ENCODE results near the gene ST6GALNAC1.

The ST6GALNAC1 gene

GRCh38 chr17:76677406-76677805 lies 33.8 kb upstream of the ST6GALNAC1 start:
- Histone ChIP-seq H3F3A (ENCODE audit: insufficient read depth, low read length) (no peaks in the 10 kb centered on the region), H3K9ac (ENCODE audit: low read length) (no peak overlapping the region), H3K27ac (ENCODE audit: low read depth, low read length, poor library complexity, severe bottlenecking) (no peak overlapping the region), H3K4me3 (ENCODE audit: low read depth, low read length, poor library complexity, severe bottlenecking) (no peak overlapping the region), H4K20me1 (ENCODE audit: insufficient read depth, low read length) (no peaks in the 10 kb centered on the region), H3K4me1 (ENCODE audit: insufficient read depth, low read length, severe bottlenecking) (peaks cover 18% of the 10 kb centered on the region), H2AFZ (ENCODE audit: low read length) (no peak overlapping the region), H3K4me2 (ENCODE audit: low read length) (no peak overlapping the region), H3K36me3 (ENCODE audit: insufficient read depth, low read length) (no peaks in the 10 kb centered on the region), H3K9me3 (ENCODE audit: low read length) (no peaks in the 10 kb centered on the region), H3K9me2 (ENCODE audit: low read depth, low read length) (no peaks in the 10 kb centered on the region), H3K27me3 (ENCODE audit: insufficient read depth, low read length) (peaks cover 1% of the 10 kb centered on the region; the same call in 1 of the 2 replicates), H3K79me2 (ENCODE audit: insufficient read depth, low read length) (no peaks in the 10 kb centered on the region)
- TF ChIP-seq, protein P1, sequence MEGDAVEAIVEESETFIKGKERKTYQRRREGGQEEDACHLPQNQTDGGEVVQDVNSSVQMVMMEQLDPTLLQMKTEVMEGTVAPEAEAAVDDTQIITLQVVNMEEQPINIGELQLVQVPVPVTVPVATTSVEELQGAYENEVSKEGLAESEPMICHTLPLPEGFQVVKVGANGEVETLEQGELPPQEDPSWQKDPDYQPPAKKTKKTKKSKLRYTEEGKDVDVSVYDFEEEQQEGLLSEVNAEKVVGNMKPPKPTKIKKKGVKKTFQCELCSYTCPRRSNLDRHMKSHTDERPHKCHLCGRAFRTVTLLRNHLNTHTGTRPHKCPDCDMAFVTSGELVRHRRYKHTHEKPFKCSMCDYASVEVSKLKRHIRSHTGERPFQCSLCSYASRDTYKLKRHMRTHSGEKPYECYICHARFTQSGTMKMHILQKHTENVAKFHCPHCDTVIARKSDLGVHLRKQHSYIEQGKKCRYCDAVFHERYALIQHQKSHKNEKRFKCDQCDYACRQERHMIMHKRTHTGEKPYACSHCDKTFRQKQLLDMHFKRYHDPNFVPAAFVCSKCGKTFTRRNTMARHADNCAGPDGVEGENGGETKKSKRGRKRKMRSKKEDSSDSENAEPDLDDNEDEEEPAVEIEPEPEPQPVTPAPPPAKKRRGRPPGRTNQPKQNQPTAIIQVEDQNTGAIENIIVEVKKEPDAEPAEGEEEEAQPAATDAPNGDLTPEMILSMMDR (IDR thresholded peaks at IDR 0.05; ENCODE audit: low read length), result no peak
- no peak for TF ChIP-seq EZH2 (IDR thresholded peaks at IDR 0.05; ENCODE audit: borderline replicate concordance, low read length)

DNA sequence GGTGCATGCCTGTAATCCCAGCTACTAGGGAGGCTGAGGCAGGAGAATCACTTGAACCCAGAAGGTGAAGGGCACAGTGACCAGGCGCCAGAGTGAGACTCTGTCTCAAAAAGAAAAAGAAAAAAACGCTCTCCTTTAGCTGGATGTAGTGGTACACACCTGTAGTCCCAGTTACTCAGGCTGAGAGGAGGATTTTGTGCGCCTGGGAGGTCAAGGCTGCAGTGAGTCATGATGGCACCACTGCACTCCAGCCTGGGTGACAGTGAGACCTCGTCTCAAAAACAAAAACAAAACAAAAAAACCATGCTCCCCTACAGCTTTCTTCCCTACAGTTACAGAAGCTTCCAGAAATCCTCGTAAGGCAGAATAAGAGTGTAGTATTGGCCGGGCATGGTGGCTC lies 33.1 kb upstream of the ST6GALNAC1 start:
- H3K4me1 ChIP-seq (ENCODE audit: insufficient read depth, low read length, severe bottlenecking), result peaks cover 23% of the 10 kb centered on the region
- H3K4me2 ChIP-seq (ENCODE audit: low read length), result no peak overlapping the region
- no peaks in the 10 kb centered on the region for H3K9me2 ChIP-seq (ENCODE audit: low read depth, low read length)
- no peaks in the 10 kb centered on the region for H3K36me3 ChIP-seq (ENCODE audit: insufficient read depth, low read length)
- no peaks in the 10 kb centered on the region for H3K79me2 ChIP-seq (ENCODE audit: insufficient read depth, low read length)
- no peaks in the 10 kb centered on the region for H4K20me1 ChIP-seq (ENCODE audit: insufficient read depth, low read length)
- no peak overlapping the region for H3K9ac ChIP-seq (ENCODE audit: low read length)
- no peaks in the 10 kb centered on the region for H3K27me3 ChIP-seq (ENCODE audit: insufficient read depth, low read length)
- TF ChIP-seq EZH2 (IDR thresholded peaks at IDR 0.05; ENCODE audit: borderline replicate concordance, low read length), result no peak
- TF ChIP-seq, protein P1 (IDR thresholded peaks at IDR 0.05; ENCODE audit: low read length), result no peak
- no peaks in the 10 kb centered on the region for H3K9me3 ChIP-seq (ENCODE audit: low read length)
- H3F3A ChIP-seq (ENCODE audit: insufficient read depth, low read length), result no peaks in the 10 kb centered on the region
- no peak overlapping the region for H2AFZ ChIP-seq (ENCODE audit: low read length)
- no peak overlapping the region for H3K4me3 ChIP-seq (ENCODE audit: low read depth, low read length, poor library complexity, severe bottlenecking)
- H3K27ac ChIP-seq (ENCODE audit: low read depth, low read length, poor library complexity, severe bottlenecking), result no peak overlapping the region

DNA sequence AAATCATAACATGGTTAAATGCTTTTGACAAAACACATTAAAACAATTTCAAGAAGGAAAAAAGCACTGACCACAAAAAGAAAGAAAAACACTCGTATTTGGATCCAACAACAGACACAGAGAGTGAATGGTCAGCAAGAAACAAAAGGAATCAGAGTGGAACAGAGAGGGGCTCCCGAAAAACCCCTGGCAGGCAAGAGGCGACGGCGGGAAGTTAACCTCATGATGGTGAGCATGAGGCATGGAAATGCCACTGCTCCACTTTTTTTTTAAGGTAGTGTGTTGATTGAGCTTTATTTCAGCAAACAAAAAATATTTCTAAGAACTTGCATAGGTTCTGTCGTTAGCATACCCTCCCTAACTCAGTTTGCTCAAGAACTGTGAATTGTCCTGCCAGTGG lies 32.1 kb upstream of the ST6GALNAC1 start:
- Histone ChIP-seq H3F3A (ENCODE audit: insufficient read depth, low read length) (no peaks in the 10 kb centered on the region), H3K27ac (ENCODE audit: low read depth, low read length, poor library complexity, severe bottlenecking) (no peak overlapping the region), H3K4me3 (ENCODE audit: low read depth, low read length, poor library complexity, severe bottlenecking) (no peak overlapping the region), H3K9me3 (ENCODE audit: low read length) (no peaks in the 10 kb centered on the region), H2AFZ (ENCODE audit: low read length) (no peak overlapping the region), H3K79me2 (ENCODE audit: insufficient read depth, low read length) (no peaks in the 10 kb centered on the region), H3K36me3 (ENCODE audit: insufficient read depth, low read length) (no peaks in the 10 kb centered on the region), H3K4me1 (ENCODE audit: insufficient read depth, low read length, severe bottlenecking) (peaks cover 31% of the 10 kb centered on the region), H3K27me3 (ENCODE audit: insufficient read depth, low read length) (no peaks in the 10 kb centered on the region), H3K9me2 (ENCODE audit: low read depth, low read length) (no peaks in the 10 kb centered on the region), H3K9ac (ENCODE audit: low read length) (no peak overlapping the region), H3K4me2 (ENCODE audit: low read length) (no peak overlapping the region), H4K20me1 (ENCODE audit: insufficient read depth, low read length) (no peaks in the 10 kb centered on the region)
- TF ChIP-seq, protein P1 (IDR thresholded peaks at IDR 0.05; ENCODE audit: low read length), result no peak
- no peak for TF ChIP-seq EZH2 (IDR thresholded peaks at IDR 0.05; ENCODE audit: borderline replicate concordance, low read length)

All from OCI-LY1 (cell line).